H9 (cell line): Measurements from ENCODE around the gene PHF8. TPM values are rescaled to one million over a fixed set of nuclear protein-coding genes. Genes with fewer than 3 reads are reported as not detected.
A peak's percentile ranks its signal among the peaks of the same experiment; 100 is the strongest.

Experiments
- DNase-seq: peaks from one replicate; pipeline ENCODE4 v3.0.0-alpha.2; 2017
- H2AFZ ChIP-seq: one replicate; pipeline ENCODE4 v1.6.1; 2013; ENCODE audit warnings: mild to moderate bottlenecking, low read length, control low read depth, moderate library complexity
- H2AK5ac ChIP-seq: 2 replicates; pipeline ENCODE4 v1.6.1; 2013; ENCODE audit warnings: low read length, control low read depth, mixed read lengths; ENCODE audit not compliant: insufficient read length
- H2BK120ac ChIP-seq: one replicate; pipeline ENCODE4 v1.6.1; 2013; ENCODE audit warnings: low read depth, mild to moderate bottlenecking, low read length, control low read depth, inconsistent platforms; ENCODE audit not compliant: poor library complexity, severe bottlenecking
- H2BK12ac ChIP-seq: 2 replicates; pipeline ENCODE4 v1.6.1; 2013; ENCODE audit warnings: low read length, control low read depth, mixed read lengths, low read depth; ENCODE audit not compliant: insufficient read length
- H2BK15ac ChIP-seq: 2 replicates; pipeline ENCODE4 v1.6.1; 2013; ENCODE audit warnings: low read depth, low read length, control low read depth
- H2BK20ac ChIP-seq: one replicate; pipeline ENCODE4 v1.6.1; 2013; ENCODE audit warnings: low read depth, mild to moderate bottlenecking, low read length, control low read depth, inconsistent platforms; ENCODE audit not compliant: poor library complexity, severe bottlenecking
- H2BK5ac ChIP-seq: 2 replicates; pipeline ENCODE4 v1.6.1; 2013; ENCODE audit warnings: low read length, control low read depth, mixed read lengths; ENCODE audit not compliant: insufficient read length
- H3K14ac ChIP-seq: 2 replicates; pipeline ENCODE4 v1.6.1; 2013; ENCODE audit warnings: low read length, control low read depth; ENCODE audit not compliant: insufficient read depth
- H3K18ac ChIP-seq: 2 replicates; pipeline ENCODE4 v1.6.1; 2013; ENCODE audit warnings: low read depth, mild to moderate bottlenecking, mixed read lengths, low read length, control low read depth; ENCODE audit not compliant: insufficient read length
- H3K23ac ChIP-seq: 2 replicates; pipeline ENCODE4 v1.6.1; 2013; ENCODE audit warnings: low read length, control low read depth, mixed read lengths, low read depth; ENCODE audit not compliant: insufficient read length
- H3K23me2 ChIP-seq: 2 replicates; pipeline ENCODE4 v1.6.1; 2013; ENCODE audit warnings: low read depth, mild to moderate bottlenecking, mixed read lengths, low read length, control low read depth; ENCODE audit not compliant: insufficient read length, poor library complexity, severe bottlenecking
- H3K27ac ChIP-seq: 2 replicates; pipeline ENCODE4 v1.5.1; 2013; ENCODE audit warnings: low read length, control low read depth, mixed read lengths, low read depth; ENCODE audit not compliant: insufficient read length
- H3K27me3 ChIP-seq: 2 replicates; pipeline ENCODE4 v1.6.1; 2013; ENCODE audit warnings: low read length, control low read depth, inconsistent platforms; ENCODE audit not compliant: insufficient read depth
- H3K4ac ChIP-seq: 2 replicates; pipeline ENCODE4 v1.6.1; 2013; ENCODE audit warnings: low read depth, mild to moderate bottlenecking, control low read depth, inconsistent platforms, low read length, moderate library complexity
- H3K4me1 ChIP-seq: 2 replicates; pipeline ENCODE4 v1.6.1; 2013; ENCODE audit warnings: low read length, control low read depth, inconsistent platforms; ENCODE audit not compliant: insufficient read depth
- H3K4me2 ChIP-seq: 2 replicates; pipeline ENCODE4 v1.6.1; 2013; ENCODE audit warnings: low read length, control low read depth, mixed read lengths; ENCODE audit not compliant: insufficient read length, insufficient read depth
- H3K56ac ChIP-seq: 2 replicates; pipeline ENCODE4 v1.6.1; 2013; ENCODE audit warnings: low read depth, mild to moderate bottlenecking, mixed read lengths, low read length, control low read depth; ENCODE audit not compliant: insufficient read length
- H3K79me1 ChIP-seq: 2 replicates; pipeline ENCODE4 v1.6.1; 2013; ENCODE audit warnings: low read depth, mild to moderate bottlenecking, moderate library complexity, low read length, control low read depth, inconsistent platforms; ENCODE audit not compliant: insufficient read depth, poor library complexity, severe bottlenecking
- H3K79me2 ChIP-seq: 2 replicates; pipeline ENCODE4 v1.6.1; 2013; ENCODE audit warnings: low read length, control low read depth, inconsistent platforms; ENCODE audit not compliant: insufficient read depth
- H3K9ac ChIP-seq: 2 replicates; pipeline ENCODE4 v1.6.1; 2013; ENCODE audit warnings: low read length, control low read depth, mixed read lengths; ENCODE audit not compliant: insufficient read length; ENCODE audit errors: extremely low read depth
- H3K9me3 ChIP-seq: one replicate; pipeline ENCODE4 v1.6.1; 2013; ENCODE audit warnings: low read depth, low read length, inconsistent platforms; ENCODE audit not compliant: control insufficient read depth
- H3T11ph ChIP-seq: one replicate; pipeline ENCODE4 v1.6.1; 2013; ENCODE audit warnings: mild to moderate bottlenecking, low read length, control low read depth, inconsistent platforms
- H4K20me1 ChIP-seq: one replicate; pipeline ENCODE4 v1.6.1; 2013; ENCODE audit not compliant: control insufficient read depth, insufficient read length, insufficient read depth
- H4K5ac ChIP-seq: 2 replicates; pipeline ENCODE4 v1.6.1; 2013; ENCODE audit warnings: low read depth, mild to moderate bottlenecking, mixed read lengths, low read length, control low read depth; ENCODE audit not compliant: insufficient read length
- H4K8ac ChIP-seq: replicated peaks from 2 replicates; pipeline ENCODE4 v1.6.1; 2013; ENCODE audit warnings: low read length, control low read depth, mixed read lengths, low read depth; ENCODE audit not compliant: insufficient read length
- H4K91ac ChIP-seq: 2 replicates; pipeline ENCODE4 v1.6.1; 2013; ENCODE audit warnings: low read depth, mild to moderate bottlenecking, moderate library complexity, mixed read lengths, low read length, control low read depth; ENCODE audit not compliant: insufficient read length
- H3K27ac Mint-ChIP-seq, 3 experiments: 2 replicates in 2 of 3; 3 replicates in 1 of 3; pipeline ENCODE4 v1.8.0; 2020 to 2021; ENCODE audit warnings: mixed read lengths in 3 of 3, mild to moderate bottlenecking in 1 of 3, moderate library complexity in 1 of 3
- H3K27me3 Mint-ChIP-seq: 2 replicates; pipeline ENCODE4 v1.8.0; 2021; ENCODE audit warnings: low read depth, mild to moderate bottlenecking, moderate library complexity, mixed read lengths
- H3K36me3 Mint-ChIP-seq, 3 experiments: 2 replicates in 2 of 3; 3 replicates in 1 of 3; pipeline ENCODE4 v1.8.0; 2020 to 2021; ENCODE audit warnings: low read depth in 3 of 3, mixed read lengths in 3 of 3; ENCODE audit not compliant: insufficient read depth in 1 of 3
- H3K4me1 Mint-ChIP-seq, 2 experiments: 2 replicates each; pipeline ENCODE4 v1.8.0; 2020; ENCODE audit warnings: mixed read lengths in 2 of 2
- H3K4me3 Mint-ChIP-seq, 2 experiments: 2 replicates in 1 of 2; 3 replicates in 1 of 2; pipeline ENCODE4 v1.8.0; 2020 to 2021; ENCODE audit warnings: mild to moderate bottlenecking in 2 of 2, mixed read lengths in 2 of 2, moderate library complexity in 1 of 2
- H3K9me3 Mint-ChIP-seq, 2 experiments: 2 replicates in 1 of 2; 3 replicates in 1 of 2; pipeline ENCODE4 v1.8.0; 2020; ENCODE audit warnings: mild to moderate bottlenecking in 2 of 2, mixed read lengths in 2 of 2, moderate library complexity in 1 of 2
- CTCF ChIP-seq: fragments of 200-600 bp; sonication (generic); conservative IDR thresholded peaks from 3 replicates; pipeline ENCODE4 v1.8.0; 2021; ENCODE audit warnings: antibody characterized with exemption, mild to moderate bottlenecking
- WGBS: extraction: QIAGEN DNeasy Blood & Tissue Kit; methylation state at CpG from one replicate; pipeline ENCODE4 v1.1.7; 2013; ENCODE audit warnings: missing lambda C conversion rate, low lambda C conversion rate, mixed read lengths; ENCODE audit not compliant: insufficient read length; ENCODE audit errors: extremely low coverage; 5-methylcytosine and 5-hydroxymethylcytosine counted together
- total RNA-seq: library from RNA; stranded (reverse); gene quantifications from 2 replicates; pipeline ENCODE4 v1.2.1, GENCODE V29; 2021

The PHF8 gene
- total RNA-seq, 1 experiment from 2014 or later, result 38.9 TPM

- H3K4me2 ChIP-seq, result no peak overlapping the region
- WGBS, result no CpG with 5 or more reads among the region's 1 CpG
- no peak overlapping the region for H2AFZ ChIP-seq
Observed at GRCh38 chrX:54048412-54048811, 4.1 kb upstream of the PHF8 start.

More at GRCh38 chrX:54048412-54048811, 4.1 kb upstream of the PHF8 start:
- Histone ChIP-seq H4K5ac (no peak overlapping the region), H3T11ph (no peak overlapping the region), H2BK15ac (no peak overlapping the region), H3K23me2 (peaks cover 4% of the 10 kb centered on the region), H3K14ac (no peak overlapping the region; the same call in 1 of the 2 replicates), H3K27ac (no peak overlapping the region), H4K8ac (no peak overlapping the region), H3K9ac (no peak overlapping the region), H2BK5ac (no peak overlapping the region), H4K91ac (no peak overlapping the region), H3K18ac (no peak overlapping the region), H4K20me1 (no peaks in the 10 kb centered on the region), H3K56ac (no peak overlapping the region), H3K27me3 (no peaks in the 10 kb centered on the region), H2BK20ac (no peak overlapping the region), H2BK120ac (no peak overlapping the region), H3K9me3 (peaks cover 33% of the 10 kb centered on the region), H3K79me2 (no peaks in the 10 kb centered on the region), H2BK12ac (no peak overlapping the region), H3K4me1 (peaks cover 3% of the 10 kb centered on the region; the same call in 1 of the 2 replicates), H3K79me1 (no peaks in the 10 kb centered on the region), H2AK5ac (no peak overlapping the region), H3K4ac (no peak overlapping the region), H3K23ac (no peak overlapping the region)
- DNase-seq, result peak; percentile 26
- Mint-ChIP-seq H3K27ac (peak overlapping the region in 1 of 3 experiments; percentile 57; a peak in 1 of 7 replicates), H3K4me1 (peaks cover 22 to 29% of the 10 kb centered on the region in 2 experiments), H3K36me3 (peaks cover 2 to 9% (median 8%) of the 10 kb centered on the region in 3 experiments; a peak in 5 of 7 replicates), H3K4me3 (no peak overlapping the region), H3K27me3 (peaks cover 2% of the 10 kb centered on the region), H3K9me3 (peaks cover 63 to 69% of the 10 kb centered on the region in 2 experiments)
- TF ChIP-seq CTCF, result no peak
